ENCODE results near the gene PEX11B.
A peak's percentile ranks its signal among the peaks of the same experiment; 100 is the strongest.

PEX11B gene

GRCh38 chr1:145877923-145878486 lies 40.5 kb downstream of the PEX11B start:
- no peak for DNase-seq (ENCODE audit: low read depth in 1 of 2, low spot score in 1 of 2)

- DNase-seq (ENCODE audit: low read depth in 1 of 2, low spot score in 1 of 2) = no peak
These were observed 43.9 kb downstream of the PEX11B start for GRCh38 chr1:145874646-145875045.

- DNase-seq (ENCODE audit: low read depth in 1 of 2, low spot score in 1 of 2) = peak in 1 of 2 donors; percentile 14
These were observed 46.3 kb downstream of the PEX11B start for GRCh38 chr1:145871994-145872924.

DNA sequence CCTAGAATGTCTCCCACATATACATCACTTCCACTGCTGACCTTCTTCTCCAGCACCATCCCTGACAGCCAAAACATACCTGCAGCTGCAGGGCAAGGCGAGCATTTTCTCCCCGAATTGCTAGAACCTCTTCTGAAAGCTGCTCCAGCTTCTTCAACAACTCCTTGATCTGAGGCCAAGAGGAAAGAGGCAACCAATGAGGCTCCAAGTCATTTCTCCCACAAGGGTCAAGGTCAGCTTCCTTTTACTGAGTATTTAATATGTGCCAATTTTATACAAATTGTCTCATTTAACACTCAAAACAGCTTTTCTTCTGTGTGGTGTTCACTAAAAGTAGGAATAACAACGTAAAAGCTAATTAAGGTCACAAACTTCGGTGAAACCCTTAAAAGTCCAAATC lies 50.3 kb downstream of the PEX11B start:
- DNase-seq (ENCODE audit: low read depth in 1 of 2, low spot score in 1 of 2) = no peak

DNA sequence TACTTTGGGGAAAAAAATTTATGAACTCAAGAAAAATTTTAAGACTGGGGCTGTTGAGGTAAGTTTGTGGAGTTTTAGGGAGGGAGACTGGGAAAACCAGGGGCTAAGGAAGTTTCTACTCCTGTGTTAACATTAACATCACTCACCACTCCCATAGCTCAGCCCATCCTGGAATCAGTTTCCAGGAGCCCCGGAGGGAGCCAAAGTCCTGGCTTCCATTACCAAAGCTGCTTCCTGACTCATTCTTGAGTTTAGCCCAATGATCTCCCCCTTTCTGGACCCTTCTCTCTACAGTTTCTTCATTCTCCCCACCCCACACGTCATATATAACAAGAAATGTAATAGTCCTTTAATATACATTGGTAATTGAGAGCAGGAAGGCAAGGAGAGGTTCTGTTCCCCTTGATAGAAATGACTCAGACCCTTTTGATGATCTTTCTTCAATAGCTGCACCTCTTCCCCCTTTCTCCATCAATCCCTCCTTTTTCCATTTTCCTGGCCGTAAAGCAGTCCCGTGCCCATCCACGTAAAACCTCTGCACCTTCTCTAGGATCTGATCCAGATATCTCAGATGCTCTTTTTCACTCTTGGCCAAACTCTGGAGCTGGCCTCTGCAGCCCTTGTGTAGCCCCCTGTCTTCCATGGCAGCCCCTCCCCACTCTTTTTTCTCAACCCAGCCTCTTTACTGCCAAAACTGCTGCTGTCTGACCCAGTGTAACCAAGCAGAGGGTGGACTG lies 55.1 kb downstream of the PEX11B start:
- DNase-seq (ENCODE audit: low read depth in 1 of 2, low spot score in 1 of 2) = no peak
